ENCODE data around the gene PRPF19.
A peak's percentile ranks its signal among the peaks of the same experiment; 100 is the strongest.

Gene PRPF19

DNA sequence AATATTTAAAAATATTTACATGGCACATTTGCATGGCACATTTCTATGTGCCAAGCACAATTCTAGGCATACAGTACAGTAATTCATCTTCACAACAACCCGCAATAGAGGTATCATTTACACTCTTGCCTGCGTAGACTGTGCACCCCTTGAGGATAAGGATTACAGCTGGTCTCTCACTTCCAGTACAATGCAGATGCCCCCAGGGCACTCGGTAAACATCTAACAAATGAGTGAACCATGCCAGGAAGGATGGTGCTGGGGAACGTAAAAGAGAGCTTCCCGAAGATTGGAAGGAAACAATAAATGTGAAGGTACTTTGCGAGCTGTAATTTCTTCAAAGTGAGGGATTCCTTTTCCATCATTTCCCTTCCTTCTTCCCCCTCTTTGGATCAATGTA lies 1.3 kb downstream of the PRPF19 start:
- peak overlapping the region; percentile 90 for H3K4me3 ChIP-seq (ENCODE audit: low read depth, low read length)

DNA sequence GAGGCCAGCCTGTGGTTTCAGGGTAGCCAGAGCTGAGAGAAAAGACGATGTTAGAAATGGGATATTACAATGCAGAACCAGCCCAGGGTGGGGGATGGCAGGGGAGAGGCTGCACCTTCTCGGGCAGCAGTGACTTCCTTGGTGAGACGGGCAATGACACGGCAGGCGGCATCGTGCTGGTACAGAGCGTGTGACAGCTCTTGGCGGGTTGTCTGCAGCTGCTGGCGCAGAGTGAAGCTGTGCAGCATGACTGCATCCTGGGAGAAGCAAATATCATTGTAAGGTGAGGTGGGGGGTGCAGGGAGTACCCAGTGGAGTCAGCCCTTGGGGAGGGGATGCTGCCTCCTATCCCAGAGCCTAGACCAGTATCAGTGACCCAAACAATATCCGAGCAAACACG lies 3.8 kb downstream of the PRPF19 start:
- TF ChIP-seq, protein P1, sequence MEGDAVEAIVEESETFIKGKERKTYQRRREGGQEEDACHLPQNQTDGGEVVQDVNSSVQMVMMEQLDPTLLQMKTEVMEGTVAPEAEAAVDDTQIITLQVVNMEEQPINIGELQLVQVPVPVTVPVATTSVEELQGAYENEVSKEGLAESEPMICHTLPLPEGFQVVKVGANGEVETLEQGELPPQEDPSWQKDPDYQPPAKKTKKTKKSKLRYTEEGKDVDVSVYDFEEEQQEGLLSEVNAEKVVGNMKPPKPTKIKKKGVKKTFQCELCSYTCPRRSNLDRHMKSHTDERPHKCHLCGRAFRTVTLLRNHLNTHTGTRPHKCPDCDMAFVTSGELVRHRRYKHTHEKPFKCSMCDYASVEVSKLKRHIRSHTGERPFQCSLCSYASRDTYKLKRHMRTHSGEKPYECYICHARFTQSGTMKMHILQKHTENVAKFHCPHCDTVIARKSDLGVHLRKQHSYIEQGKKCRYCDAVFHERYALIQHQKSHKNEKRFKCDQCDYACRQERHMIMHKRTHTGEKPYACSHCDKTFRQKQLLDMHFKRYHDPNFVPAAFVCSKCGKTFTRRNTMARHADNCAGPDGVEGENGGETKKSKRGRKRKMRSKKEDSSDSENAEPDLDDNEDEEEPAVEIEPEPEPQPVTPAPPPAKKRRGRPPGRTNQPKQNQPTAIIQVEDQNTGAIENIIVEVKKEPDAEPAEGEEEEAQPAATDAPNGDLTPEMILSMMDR (IDR thresholded peaks at IDR 0.05; ENCODE audit: low read depth, low read length): no peak
- no peak overlapping the region for H3K4me3 ChIP-seq (ENCODE audit: low read depth, low read length)

More for the DNA sequence above, 1.3 kb downstream of the PRPF19 start:
- TF ChIP-seq, protein P1 (IDR thresholded peaks at IDR 0.05; ENCODE audit: low read depth, low read length): no peak

DNA sequence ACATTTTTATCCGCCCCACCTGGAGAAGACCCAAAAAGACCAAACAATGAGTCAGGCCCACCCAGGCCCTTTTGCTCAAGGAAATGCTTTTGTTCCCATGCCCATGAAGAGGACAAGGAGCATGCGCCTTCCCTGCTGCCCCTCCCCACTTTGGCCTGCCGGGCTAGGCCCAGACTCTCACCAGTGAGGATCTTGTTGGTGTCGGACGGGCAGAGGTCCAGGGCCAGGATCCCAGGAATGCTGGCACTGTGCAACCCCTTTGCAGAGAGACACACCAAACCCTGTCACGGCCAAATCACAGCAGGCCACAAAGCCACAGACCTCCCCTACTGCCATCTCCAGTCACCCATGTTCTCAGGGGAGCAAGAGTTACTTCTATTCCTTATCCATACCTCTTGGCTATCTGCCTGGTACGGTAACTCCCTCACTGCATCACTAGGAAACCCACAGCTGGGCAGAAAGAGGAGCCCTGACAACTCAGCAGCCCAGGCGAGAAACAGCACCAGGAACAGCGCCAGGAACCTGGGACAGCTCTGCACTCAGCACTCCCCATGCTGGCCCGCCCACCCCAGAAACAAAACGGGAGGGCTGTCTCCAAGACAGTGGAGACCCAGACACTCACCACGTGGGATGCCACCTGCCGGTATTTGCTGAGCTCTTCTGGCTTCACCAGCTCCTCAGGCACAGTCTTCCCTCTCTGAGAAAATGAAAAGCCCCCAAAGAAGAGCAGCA lies 5.5 kb downstream of the PRPF19 start:
- H3K4me3 ChIP-seq (ENCODE audit: low read depth, low read length): no peak overlapping the region
- TF ChIP-seq, protein P1 (IDR thresholded peaks at IDR 0.05; ENCODE audit: low read depth, low read length): no peak

DNA sequence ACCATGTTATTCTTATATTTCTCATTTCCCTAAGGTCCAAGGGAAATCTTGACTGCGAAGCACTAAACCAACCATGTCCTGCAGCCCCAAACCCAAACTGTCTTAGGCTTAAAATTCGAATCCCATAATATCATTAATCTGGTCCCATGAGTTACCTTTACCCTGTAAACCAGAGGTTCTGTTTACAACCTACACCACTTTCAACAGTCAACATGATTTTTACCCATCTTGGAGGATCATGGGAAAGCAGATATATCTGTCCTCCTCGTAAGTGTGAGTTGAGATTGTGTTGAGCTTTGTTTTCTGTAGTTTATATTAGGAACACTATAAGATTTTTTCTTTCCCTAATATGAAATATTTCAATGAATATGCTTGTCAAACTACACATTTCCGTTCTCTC lies 6.4 kb downstream of the PRPF19 start:
- H3K4me3 ChIP-seq (ENCODE audit: low read depth, low read length): no peak overlapping the region
- TF ChIP-seq, protein P1 (IDR thresholded peaks at IDR 0.05; ENCODE audit: low read depth, low read length): no peak

DNA sequence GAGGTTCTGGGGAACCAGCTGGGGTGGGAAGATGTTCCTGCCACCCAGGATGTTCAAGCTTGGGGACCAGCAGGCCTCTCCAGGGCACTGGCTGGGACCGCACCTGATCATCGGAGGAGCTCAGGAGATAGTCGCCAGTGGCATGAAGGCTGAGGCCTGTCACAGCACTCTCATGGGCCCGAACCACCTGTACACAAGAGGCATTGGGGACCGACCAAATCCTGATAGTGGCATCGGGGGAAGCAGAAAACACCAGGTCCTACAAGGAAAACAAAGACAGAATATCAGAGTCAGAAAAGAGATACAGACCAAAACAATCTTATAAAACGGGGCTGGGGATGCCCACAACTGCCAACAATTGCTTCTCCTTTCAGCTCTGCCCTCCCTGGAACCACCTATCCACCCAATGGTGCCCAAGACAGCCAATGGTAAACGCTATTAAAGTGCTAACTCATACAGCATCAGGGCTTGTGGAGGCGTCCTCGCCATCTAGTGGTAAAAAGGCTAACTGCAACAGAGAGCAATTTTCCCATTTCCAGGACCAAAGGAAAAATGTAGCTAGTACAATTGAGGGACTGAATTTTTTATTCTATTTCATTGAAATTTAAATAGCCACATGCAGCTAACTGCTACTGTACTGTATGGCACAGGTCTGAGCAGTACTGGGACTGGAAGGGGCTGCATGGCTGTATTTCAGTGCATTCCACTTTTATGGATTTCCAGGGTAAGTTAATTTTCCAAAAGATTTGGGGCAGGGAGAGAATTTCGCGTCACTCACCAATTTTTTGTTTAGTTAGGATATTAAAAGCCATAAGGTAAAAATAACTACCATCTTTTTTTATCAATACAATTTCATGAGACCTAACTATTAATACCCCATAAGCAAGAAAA lies 7.1 kb downstream of the PRPF19 start:
- TF ChIP-seq, protein P1 (IDR thresholded peaks at IDR 0.05; ENCODE audit: low read depth, low read length): peak; percentile 98
- no peak overlapping the region for H3K4me3 ChIP-seq (ENCODE audit: low read depth, low read length)

DNA sequence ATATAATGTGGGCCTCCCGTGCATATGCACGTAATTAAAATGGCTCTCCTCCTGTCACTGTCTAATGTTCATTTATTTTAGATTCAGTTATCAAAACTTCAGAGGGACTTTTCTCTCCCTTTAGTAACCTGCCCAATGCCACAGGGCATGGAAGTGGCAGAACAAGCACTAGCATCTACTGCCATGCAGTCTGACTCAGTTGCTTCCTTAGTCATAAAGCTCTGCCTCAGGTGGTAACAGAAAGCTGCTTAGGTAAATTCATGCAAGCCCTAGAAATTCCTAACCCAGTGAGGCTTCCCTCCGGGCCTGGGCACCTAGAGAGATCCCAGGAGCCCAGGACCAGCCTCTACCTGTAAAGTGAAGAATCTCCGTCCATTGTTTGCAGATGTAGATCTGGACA lies 8.9 kb downstream of the PRPF19 start:
- H3K4me3 ChIP-seq (ENCODE audit: low read depth, low read length): no peak overlapping the region
- TF ChIP-seq, protein P1 (IDR thresholded peaks at IDR 0.05; ENCODE audit: low read depth, low read length): no peak

DNA sequence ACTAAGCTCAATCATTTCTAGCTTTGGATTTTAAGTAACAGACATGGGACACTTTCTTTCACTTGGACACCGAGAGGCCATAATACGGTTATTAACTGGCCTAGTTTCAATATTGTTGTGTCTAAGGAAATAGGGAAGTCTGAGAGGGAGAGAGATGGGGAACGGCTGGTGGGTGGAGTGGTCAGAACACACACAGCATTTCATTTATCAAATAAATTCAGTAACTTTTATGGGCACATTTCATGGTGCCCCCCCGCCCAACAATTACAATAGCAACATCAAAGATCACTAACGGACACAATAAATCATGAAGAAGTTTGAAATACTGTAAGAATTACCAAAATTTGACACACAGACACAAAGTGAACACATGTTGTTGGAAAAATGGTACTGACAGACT lies 10.7 kb downstream of the PRPF19 start:
- TF ChIP-seq, protein P1 (IDR thresholded peaks at IDR 0.05; ENCODE audit: low read depth, low read length): no peak
- H3K4me3 ChIP-seq (ENCODE audit: low read depth, low read length): no peak overlapping the region

Data from WI38 (cell line).